CD4-positive, alpha-beta T cell treated with Interleukin-12 subunit alpha and Interleukin-12 subunit beta, for 1 hour (primary cell): ENCODE data around the gene AQP3.
"Not testable (repeated sequence)": the region's sequence is repeated elsewhere in the genome, so short reads cannot be mapped to it uniquely, and the experiment has no call there.

Experiments used
- DNase-seq: peaks from one replicate; pipeline ENCODE4 v3.0.0-alpha.2; 2020

Gene AQP3

DNA sequence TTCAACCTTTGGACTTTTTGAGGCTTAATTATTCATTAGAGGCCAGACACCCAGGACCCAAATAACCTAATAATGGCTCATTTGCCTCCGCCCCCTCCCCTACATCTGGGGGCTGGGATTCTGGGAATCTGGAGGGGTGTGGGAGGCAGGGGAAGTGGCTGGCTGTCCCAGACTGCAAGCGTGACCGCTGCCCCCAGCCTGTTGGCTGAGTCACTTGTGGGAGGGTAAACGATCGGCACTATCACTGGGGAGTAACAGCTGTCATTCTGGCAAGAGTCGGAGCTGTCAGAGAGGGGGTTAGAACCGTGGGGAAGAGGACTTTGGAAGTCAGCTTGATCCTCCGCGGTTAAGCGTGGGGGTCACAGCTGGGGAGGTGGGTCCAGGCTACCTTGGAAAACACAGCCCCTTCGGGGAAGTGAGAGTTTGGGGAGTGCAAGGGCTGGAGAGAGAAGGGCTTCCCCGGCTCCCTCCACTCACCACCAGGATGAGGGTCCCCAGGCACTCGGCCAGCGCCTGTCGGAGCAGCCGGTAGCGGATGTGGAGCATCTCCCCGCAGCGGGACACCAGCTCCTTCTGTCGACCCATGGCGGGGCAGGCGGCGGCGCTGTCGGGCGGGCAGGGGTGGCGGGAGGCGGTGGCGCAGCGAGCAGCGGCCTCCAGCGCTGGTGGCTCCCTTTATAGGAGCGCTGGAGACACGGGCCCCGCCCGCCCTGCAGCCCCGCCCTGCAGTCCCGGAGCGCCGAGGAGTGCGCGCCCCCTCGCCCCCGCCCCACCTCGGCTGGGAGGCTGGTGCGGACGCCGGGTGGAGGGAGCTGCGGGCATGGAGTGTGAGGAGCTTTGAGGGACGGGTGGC lies at the start of gene AQP3:
Gene AQP3 (minus strand): TSS at position 648 of the 853 bp plus-strand sequence. CDS start 63 bp downstream, at position 585.
- DNase-seq, result peak; percentile 84

DNA sequence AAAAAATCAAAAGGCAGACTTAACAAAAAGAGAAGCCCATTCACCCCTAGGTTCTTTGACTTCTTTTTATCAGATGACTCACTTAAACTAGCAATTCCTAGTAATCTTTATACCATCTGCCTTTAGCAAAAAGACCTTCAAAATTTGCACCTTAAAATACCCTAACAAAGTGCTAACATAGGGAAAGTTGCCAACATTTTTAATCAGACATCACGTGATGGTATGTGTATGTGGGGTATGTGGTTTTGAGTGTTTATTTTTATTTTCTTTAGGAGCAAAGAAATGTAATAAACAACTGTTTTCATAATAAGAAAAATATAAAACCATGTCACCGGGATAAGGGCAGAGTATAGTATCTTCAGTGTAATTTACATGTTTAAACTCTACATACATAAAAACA lies 46.4 kb upstream of the AQP3 start:
- not testable (repeated sequence) for DNase-seq

DNA sequence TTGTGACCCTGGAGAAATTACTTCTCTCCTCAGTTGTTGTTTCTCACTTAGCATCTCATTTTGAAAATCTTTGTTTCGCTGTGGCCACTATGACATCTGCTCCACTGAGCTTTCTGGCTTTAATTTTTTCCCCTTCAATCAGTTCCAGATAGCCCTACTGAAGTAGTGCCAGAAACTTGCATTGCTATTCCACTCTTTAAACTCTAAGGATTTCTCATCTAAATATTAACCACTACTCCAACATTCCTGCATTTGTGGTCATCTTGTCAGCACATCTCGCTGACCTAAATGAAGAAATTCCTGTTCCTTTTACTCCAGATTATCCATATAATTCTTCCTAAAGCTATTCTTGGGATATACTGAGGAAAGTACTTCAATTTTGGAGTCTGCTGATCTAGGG lies 41.7 kb upstream of the AQP3 start:
- DNase-seq, result no peak

DNA sequence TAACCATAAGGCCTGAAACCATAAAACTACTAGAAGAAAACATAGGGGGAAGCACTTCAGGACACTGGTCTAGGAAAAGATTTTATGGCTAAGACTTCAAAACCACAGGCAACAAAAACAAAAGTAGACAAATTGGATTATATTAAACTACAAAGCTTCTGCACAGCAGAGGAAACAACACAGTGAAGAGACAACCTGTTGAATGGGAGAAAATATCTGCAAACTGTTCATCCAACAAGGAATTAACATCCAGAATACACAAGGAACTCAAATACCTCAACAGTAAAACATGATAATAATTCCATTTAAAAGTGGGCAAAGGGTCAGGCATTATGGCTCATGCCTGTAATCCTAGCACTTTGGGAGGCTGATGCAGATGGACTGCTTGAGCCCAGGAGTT lies 37.9 kb upstream of the AQP3 start:
- not testable (repeated sequence) for DNase-seq

DNA sequence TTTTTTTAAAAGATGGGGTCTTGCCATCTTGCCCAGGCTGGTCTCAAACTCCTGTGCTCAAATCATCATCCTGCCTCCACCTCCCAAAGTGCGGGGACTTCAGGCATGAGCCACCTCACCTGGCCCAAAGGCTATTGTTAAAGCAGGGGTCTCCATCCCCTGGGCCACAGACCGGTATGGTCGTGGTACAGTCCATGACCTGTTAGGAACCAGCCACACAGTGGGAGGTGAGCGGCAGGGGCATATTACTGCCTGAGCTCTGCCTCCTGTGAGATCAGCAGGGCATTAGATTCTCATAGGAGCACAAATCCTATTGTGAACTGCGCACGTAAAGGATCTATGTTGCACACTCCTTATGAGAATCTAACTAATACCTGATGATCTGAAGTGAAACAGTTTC lies 33.6 kb upstream of the AQP3 start:
- no peak for DNase-seq

DNA sequence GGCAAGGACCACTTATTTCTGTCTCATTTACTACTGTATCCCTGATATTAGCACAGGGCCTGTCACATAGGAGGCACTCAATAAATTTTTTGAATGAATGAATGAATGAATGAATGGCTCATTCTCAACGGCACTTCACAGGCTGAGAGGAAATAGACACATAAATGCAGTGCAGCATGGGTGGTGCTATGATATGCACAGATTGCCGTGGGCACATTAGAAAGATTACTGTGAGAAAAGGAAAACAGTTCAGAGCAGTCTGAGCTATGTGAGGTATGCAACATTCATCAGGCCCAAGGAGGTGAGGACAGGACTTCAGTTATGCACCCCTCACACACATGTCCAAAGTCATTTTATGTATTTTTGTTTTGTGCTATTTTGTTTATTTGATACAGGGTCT lies 32.7 kb upstream of the AQP3 start:
- DNase-seq, result no peak

DNA sequence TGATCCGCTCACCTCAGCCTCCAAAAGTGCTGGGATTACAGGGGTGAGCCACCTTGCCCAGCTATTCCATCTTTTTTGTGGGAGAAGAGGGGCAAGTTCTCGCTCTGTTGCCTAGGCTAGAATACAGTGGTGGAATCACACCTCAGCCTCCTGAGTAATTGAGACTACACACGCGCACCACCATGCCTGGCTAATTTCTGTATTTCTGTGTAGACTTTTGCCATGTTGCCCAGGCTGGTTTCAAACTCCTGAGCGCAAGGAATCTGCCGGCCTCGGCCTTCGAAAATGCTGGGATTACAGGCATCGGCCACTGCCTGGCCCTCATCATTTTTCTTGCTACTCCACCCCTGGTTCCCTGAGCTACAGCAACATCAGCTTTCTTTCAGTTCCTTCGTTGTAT lies 29.1 kb upstream of the AQP3 start:
- no peak for DNase-seq

DNA sequence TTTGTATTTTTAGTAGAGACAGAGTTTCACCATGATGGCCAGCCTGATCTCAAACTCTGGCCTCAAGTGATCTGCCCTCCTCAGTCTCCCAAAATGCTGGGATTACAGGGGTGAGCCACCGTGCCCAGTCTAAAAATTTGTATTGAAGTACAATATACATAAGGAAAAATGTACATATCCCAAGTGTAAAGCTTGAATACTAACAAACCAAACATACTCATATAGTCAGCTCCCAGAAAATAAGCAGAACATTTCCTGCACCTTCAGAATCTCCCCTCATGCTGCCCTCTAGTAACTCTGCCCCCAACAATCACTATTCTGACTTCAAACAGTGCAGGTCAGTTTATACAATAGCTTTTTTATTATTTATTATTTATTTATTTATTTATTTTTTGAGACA lies 28.0 kb upstream of the AQP3 start:
- DNase-seq, result no peak

DNA sequence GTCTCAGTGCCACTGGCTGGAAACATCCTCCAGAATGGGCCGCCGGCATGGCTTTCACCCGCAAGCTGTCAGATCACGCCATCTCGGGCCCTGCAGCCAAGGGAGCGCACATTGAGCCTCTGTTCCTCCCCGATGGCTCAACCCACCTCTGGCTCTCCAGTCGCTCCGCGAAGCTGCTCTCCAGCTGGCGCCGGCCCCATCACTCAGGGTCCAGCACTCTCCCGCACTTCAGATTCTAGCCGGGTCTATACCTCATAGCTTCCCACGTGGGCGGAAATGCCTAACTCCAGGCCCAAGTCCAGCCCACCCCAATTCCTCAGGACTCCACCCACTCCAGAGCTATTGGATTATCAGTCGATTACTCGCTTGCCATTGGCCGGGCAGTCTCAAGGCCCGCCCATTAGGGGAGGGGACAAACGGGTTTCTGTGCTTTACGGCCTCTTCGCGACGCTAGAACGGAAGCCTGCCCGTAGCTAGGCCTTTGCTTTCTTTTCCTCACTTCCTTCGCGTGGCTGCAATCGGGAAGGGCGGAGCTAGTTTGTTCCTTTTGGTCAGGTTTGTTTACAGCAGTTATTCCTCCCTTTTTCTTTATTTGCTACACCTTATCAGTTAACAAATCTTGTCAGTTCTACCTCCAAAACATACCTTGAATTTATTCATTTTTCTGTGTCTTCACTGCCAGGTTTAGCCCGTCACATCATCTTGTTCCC lies 26.4 kb upstream of the AQP3 start, which contains the start of gene NOL6:
Gene NOL6 (minus strand): TSS at position 282 of the 710 bp plus-strand sequence. CDS start 82 bp downstream, at position 200.
- peak; percentile 99 for DNase-seq

DNA sequence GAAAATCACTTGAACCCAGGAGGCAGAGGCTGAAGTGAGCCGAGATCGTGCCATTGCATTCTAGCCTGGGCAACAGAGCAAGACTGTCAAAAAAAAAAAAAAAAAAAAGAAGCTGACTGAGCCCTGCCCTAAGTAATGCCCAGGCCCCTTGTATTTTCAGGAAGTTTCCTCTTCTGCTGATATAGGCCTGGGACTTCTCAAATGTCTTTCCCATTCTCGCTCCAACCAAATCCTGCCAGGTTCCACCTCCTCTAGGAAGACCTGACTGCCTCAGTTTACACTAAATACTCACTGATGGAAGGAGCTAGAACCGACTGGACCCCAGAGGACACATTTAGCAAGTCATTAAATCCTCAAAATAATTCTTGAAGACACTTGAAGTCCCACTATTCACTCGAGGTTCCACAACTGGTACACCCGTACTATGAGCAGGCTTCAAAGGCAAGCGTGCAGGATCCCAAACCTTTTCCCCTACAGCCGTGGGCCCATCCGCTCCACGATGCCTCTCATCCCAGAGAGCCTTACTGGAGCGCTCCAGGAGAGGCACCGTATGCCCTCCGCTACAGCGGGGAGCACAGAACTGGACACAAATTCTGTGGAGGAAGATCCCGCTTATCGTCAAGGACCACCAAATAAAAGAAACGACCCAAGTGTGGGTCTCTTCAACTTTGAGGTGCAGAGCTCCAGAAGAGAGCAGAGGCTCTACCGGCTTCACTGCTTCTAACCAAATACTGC lies 25.7 kb upstream of the AQP3 start:
- DNase-seq, result no peak

DNA sequence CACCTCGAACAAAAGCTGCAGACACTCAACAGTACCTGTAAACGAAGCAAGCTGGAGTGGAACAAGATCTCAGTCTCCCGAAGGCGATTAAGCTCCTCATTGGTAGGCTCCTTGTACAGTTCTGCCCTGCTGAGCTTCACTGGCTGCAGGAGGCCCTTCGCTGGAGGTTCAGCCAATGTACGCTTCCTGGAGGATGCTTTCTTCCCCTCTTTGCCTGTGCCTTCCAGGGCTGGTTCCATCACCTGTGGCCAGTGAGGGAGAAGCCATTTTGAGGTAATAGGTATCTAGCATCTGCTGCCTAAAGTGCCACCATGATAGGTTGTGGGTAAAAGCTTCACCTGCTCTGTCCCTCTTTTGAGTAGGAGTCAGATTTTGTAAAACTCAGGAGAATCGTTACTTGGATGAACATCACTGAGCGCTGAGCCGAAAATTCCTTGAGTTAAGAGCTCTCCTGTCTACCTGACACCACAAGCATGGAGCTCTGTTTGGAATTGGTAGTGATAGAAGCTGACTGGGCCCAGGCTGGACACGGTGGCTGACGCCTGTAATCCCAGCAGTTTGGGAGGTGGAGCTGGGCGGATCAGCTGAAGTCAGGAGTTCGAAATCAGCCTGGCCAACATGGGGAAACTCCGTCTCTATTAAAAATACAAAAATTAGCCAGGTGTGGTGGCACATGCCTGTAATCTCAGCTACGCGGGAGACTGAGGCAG lies 24.9 kb upstream of the AQP3 start:
- DNase-seq, result no peak

DNA sequence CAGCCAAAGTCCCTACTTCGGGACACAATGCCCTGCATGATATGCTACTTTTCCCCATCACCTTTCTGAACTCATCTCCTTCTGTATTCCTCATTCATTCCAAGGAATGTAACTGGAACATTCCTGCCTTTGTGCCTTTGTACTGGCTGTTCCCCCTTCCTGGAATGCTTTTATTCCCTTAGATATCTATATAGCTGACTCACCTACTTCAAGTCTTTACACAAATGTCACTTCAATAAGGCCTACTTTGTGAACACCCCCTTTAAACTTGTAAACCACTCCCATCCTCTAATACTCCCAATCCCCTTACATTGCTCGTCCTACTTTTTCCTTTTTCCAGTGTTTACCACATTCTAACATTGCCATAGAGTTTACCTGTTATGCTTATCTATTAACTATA lies 24.0 kb upstream of the AQP3 start:
- DNase-seq, result no peak

DNA sequence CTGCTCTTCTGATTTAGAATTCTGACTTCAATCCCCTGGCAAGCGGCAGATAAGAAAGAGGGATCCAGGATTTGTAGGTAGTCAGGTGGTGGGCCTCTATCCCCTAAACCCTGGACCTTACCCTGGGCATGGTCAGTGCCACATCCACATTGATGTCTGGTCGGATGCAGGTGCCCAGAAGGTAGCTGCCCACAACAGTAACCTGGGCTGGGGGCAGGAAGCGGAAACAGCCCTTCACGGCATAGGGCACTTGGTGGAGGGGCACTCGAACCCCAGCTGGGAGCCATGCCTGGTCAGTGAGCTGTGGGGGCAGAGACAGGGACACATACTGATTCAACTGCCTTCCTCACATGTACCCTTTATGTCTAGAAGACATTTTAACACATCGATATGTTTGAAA lies 22.5 kb upstream of the AQP3 start:
- no peak for DNase-seq

DNA sequence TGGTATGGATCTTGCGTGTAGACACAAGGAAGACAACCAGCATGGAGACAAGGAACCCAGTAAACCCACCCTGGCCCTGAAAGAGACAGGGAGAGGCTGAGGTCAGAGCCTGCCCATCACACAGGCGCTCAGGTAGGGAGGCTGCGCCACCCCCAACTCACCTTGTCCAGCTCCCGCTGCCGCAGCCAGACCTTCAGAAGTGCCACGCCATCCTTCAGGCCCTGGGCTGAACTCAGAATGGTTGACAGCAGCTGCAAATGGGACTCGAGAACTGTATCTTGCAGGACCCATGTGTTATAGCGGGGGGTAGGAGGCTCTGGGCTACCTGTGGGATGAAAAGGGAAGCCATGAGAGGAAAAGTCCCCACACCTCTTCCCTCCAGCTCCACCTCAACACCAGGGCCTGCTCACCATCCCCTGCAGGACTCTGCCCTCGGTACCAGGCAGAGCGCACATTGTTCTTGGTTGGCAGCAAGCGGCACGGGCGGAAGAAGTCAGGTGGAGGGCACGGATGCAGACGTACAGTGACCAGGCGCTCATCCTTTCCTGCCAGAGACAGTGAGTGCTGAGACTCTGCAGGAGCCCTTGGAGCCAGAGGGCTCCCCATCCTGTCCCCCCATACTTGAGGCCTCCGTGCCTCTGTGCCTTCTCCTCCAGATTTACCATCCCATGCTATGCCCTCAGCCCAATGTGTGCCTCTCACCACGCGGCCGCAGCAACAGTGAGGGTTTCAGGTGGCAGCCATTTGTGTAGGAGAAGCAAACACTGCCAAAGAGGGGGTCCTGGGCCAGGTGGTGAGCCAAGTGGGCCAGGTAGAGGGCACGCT lies 21.6 kb upstream of the AQP3 start:
- DNase-seq, result no peak

DNA sequence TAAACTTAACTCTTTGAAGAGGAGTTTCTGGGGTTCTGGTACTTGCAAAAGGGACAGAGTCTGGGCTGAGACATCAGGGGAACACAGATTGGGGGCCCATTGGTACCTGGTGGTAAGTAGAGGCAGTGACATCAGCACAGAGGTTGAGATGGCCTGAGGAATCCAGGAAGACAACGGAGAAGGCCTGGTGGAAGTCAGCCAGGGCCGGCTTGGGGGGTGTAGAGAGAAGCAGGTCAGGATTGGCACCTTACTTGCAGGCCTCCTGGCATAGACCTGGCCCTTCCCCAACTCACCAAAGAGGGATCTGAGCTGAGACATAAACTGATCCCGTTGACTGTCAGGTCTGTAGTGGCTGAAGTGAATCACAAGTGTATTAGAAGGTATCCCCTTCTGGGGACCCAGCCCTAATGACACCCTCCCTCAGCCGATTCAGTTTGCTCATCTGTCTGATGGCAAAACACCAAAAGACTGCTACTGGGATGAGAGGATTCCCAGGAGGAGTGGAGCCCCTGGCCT lies 20.9 kb upstream of the AQP3 start:
- no peak for DNase-seq

DNA sequence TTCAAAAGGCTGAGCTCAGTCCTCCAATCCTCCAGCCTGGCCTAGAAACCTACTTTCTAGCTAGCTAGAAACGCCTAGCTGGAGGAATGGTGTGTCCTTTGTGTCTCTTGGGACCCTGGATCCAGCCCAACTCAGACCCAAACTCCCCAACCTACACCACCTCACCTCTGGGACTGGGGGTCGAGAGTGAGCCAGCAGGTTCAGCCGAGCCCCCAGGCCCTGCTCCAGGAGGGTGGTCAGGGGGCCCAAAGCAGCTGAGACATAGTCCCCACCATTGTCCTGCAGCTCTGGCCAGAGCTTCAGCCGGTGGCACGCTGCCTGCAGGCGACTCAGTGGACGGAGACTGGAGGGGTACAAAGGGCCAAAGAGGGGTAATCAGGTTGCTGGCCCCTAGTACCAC lies 20.1 kb upstream of the AQP3 start:
- no peak for DNase-seq

DNA sequence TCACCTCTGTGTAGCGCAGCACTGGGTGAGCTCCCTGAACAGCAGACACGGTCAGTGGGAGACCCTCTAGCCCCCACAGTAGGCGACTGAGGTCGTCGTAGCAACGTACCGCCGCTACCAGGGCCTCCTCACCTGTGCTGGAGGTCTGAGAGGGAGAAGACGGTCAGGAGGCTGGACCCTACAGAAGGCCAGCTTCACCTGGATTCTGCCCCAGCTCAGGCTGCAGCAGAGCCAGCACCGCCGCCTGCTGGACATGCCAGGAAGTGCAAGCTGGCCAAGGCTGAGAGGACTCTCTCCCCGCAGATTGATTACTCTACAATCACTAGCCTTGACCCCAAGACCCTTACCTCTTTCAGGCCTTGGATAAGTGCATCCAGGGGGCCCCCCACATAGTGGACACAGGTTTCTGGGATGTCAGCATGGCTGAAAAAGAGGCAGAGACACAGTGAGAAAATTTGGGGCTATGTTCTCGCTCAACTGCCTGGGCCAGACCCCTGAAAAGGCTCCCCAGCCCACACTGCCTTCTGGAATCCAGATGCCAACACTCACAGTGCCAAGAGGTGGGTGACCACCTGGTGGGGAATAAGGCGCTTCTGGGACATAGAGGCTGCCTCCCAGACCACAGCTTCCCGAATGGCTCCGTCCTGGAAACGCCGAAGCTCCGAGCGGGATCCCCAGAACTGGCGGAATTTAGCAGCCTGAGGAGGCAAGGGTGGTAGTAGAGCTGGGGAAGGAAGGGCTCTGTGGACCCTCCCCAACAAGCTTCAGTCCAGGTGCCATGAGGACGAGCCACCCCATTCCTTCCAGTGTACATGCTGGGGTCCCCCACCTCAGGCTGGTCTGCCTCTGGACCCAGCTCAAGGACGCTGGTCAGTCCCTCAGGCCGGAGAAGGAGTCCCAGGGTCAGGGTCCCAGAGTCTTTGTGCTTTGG lies 19.4 kb upstream of the AQP3 start:
- DNase-seq, result peak; percentile 76

DNA sequence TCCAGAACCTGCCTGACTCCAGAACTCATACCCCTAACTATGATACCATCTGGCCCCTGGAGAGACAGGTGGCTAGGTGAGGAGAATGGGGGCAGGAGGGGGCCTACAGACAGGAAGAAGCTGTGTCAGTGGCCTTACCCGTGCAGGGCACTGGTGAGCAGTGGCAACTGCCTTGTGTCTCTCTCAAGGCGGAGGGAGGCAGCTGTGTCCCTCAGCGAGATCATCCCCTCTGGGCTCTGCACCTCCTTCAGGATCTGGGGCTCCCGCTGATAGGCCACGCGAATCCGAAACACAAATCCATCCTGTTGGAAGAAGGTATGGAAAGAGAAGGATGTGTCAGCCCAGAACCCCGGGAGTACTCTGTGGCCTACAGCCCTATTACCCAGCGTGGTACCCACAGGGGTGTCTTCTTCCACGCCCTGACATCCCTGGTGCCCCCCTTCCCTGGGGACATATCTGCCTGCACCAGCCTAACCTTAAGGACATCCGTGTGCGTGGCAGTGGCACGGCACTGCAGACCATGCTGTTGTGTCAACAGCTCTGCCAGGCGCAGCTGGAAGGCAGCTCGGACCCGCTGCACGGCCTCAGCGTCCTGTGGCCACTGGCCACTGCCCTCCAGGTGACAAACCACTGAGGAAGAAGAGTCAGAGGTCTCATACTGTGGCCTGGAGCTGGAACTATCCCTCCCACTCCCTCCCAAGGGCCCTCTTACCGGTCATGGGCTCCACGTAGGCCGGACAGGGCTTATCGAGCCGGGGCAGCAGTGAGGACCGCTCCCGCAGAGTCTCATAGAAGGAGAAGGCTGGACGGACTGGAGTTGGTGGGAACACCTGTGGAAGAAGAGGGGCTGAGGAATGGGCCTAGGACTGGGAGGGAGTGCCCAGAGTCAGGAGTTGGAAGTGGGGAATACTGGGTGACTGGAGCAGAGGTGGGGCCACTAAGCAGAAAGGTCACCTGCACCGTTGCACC lies 18.5 kb upstream of the AQP3 start:
- DNase-seq, result no peak

DNA sequence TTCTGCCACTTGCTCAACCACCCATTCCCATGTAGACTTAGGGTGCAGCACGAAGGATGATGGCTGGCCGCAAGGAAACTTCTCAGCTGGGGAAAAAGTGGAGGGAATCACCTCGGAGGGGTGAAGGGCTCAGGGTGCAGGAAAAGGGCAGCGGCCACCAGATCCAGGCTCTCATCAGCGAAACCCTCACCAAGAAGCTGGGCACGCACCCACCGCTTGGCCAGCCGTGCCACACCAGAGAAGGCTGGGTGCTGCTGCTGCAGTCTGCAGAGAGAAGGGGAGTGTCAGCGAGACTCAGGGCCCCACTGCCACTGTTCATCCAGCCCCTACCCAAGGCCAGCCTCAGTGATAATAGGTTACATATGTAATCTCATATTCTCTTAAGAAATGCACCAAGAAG lies 17.7 kb upstream of the AQP3 start:
- DNase-seq, result no peak
